Fibroblast of skin of left biceps (primary cell): Measurements from ENCODE around the gene BTBD17.
"Not testable (repeated sequence)": the region's sequence is repeated elsewhere in the genome, so short reads cannot be mapped to it uniquely, and the experiment has no call there.

Experiments used
- DNase-seq, 2 experiments: peaks; one replicate each; pipeline ENCODE4 v3.0.0-alpha.2; 2013; ENCODE audit warnings: low read depth in 2 of 2

BTBD17 gene

GRCh38 chr17:74361230-74362068, at the start of gene BTBD17:
Gene BTBD17, minus strand, starts transcription at chr17:74361868. Its CDS starts 49 bp downstream, at chr17:74361819.
- DNase-seq, result no peak

DNA sequence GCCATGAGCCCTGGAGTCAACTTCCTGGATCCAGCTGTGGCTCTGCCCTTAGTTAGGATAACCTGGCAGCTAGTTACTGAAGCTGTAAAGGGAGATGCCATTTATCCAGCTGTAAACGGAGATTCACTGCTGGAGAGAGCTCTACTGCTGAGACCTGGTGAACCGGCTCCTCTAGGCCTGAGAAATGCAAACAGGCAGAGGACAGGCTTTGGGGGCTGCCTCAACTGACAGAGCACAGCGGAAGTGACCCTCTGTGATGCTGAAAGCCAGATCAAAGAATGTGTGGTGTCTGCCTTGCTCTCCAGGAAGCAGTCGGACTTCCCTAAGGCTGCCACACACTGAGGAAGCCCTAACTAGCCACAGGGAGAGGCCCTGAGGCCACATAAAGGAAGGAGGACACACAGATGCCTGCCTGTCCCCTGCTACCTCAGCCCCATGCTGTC, 48.4 kb upstream of the BTBD17 start:
- no peak for DNase-seq

DNA sequence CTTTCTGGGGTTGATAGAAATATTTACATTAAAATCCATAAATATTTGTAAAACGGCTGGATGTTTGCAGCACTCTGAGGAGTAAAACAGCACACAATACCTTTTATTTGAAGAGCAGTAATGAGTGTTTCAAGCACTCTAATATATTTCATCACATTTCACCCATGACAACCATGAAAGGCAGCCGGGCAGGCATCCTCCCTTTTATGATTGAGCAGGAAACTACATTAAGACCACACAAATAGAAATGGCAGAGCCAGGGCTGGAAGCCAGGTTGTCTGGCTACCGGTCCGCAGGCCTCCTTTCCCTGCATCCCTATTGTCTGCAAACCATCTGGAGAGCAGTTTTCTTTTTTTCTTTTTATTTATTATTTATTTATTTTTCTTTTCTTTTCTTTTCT, 47.1 kb upstream of the BTBD17 start:
- no peak for DNase-seq

- no peak for DNase-seq
These were observed 46.6 kb upstream of the BTBD17 start for GRCh38 chr17:74408262-74408661.

GRCh38 chr17:74407384-74407783, 45.7 kb upstream of the BTBD17 start:
- no peak for DNase-seq

DNA sequence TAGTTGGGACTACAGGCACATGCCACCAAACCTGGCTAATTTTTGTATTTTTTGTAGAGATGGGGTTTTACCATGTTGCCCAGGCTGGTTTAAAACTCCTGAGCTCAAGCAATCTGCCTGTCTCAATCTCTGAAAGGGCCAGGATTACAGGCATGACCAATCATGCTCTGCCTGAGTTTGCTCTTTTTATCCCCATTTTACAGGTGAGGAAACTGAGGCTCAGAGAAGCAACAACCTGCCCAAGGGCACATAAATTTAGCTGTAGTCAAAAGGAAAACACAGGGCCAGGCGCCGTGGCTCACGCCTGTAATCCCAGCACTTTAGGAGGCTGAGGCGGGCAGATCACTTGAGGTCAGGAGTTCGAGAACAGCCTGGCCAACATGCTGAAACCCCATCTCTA, 43.6 kb upstream of the BTBD17 start:
- not testable (repeated sequence) for DNase-seq

GRCh38 chr17:74404789-74405188, 43.1 kb upstream of the BTBD17 start:
- no peak for DNase-seq

GRCh38 chr17:74404218-74404617, 42.5 kb upstream of the BTBD17 start:
- no peak for DNase-seq

DNA sequence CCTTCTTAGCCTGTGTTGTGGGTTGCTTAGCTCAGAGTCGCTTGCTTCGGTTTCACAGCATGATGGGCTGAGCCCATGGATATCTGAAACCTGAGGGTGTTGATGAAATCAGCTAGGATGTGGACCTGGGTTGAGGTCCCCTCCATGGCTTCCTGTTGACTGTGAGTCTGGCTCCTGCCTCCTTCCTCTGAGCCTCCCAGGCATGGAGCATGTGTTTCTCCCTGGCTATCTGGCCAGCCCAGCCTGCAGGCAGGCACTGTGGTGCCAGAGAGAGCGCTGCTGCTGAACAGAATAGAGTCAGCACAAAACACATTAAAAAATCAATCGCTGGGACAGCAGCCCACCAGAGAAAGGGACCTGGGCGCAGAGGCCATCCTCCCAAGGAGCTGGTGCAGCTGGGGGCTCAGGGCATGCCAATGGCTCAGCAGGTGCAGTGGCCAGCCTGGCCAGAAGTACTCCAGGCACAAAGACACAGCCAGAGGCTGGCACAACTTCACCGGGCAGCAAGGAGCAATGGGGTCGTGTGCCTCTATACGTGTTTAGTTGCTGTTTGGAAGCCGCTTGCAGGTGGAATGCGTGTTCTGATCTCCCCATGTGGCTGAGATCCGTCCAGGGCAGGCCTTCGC, 42.0 kb upstream of the BTBD17 start:
- DNase-seq, result no peak

DNA sequence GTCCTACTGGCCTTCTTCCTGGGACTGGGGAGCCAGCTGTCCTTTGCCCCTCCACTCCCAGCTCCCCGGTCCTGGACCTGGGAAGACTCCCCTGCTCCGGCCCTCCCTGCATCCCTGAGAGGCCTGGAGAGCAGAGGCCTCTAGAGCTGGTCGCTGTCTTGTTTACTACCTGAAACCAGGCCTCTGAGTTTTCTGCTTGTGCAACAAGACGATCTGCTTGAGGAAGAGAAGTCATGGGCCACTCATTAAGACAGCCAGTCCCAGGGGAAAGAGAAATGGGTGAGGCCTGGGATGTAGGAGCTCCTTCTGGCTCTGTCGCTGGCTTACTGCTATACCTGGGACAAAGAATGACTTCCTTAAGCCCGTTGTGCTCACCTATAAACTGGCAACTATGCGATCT, 40.4 kb upstream of the BTBD17 start:
- no peak for DNase-seq

DNA sequence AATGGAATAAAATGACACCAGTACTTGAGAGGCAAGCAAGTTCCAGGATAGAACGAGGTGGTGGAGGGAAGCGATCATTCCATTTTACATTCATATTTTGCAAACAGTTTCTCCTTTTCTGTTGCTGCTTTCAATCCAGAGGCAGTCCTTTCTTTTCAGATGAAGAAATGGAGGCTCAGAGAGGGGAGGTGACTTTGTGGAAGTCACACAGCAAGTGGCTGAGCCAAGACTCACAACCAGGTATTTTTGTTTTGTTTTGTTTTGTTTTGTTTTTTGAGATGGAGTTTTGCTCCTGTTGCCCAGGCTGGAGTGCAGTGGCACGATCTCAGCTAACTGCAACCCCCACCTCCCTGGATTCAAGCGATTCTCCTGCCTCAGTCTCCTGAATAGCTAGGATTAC, 34.9 kb upstream of the BTBD17 start:
- no peak for DNase-seq

- DNase-seq, result no peak
These were observed 33.3 kb upstream of the BTBD17 start for GRCh38 chr17:74394977-74395376.

GRCh38 chr17:74394275-74394950, 32.7 kb upstream of the BTBD17 start:
- no peak for DNase-seq

GRCh38 chr17:74393346-74393942, 31.8 kb upstream of the BTBD17 start:
- no peak for DNase-seq

DNA sequence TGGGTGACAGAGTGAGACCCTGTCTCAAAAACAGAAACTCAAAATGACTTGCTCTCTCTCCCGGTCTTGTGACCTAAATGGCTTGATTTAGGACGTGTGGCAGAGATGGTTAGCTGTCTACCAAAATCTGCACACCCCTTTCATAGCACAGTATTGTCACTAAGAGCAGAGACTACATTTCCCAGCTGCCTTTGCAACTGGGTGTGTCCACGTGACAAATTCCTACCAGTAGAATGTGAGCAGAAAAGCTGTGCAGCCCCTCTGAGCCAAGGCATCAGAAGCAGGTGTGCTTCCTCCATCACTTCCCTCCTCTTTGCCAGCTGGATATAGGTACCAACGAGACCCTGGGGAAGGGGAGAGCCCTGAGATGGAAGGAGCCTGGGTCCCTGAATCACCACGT, 31.2 kb upstream of the BTBD17 start:
- DNase-seq, result no peak

GRCh38 chr17:74391771-74392170, 30.1 kb upstream of the BTBD17 start:
- DNase-seq, result no peak

GRCh38 chr17:74390680-74391653, 29.3 kb upstream of the BTBD17 start:
- DNase-seq, result no peak

- no peak for DNase-seq
These were observed 28.4 kb upstream of the BTBD17 start for GRCh38 chr17:74389937-74390679.

GRCh38 chr17:74389084-74389753, 27.6 kb upstream of the BTBD17 start:
- DNase-seq, result no peak
